ENCODE measurements around the gene HDHD5. TPM values are rescaled to one million over a fixed set of nuclear protein-coding genes. Genes with fewer than 3 reads are reported as not detected.

The HDHD5 gene
- total RNA-seq, 1 donor from 2014 or later, result 28.4 TPM

Other genes with a start within 250 kb of the HDHD5 start
- gene GAB4, start 151.1 kb downstream of the HDHD5 start, total RNA-seq, result not detected
- gene IL17RA, start 74.3 kb downstream of the HDHD5 start, total RNA-seq, result 38.2 TPM
- 1.0 TPM for gene TMEM121B, start 37.9 kb downstream of the HDHD5 start, total RNA-seq
- 12.4 TPM for gene ADA2, start 60.2 kb upstream of the HDHD5 start, total RNA-seq
- 1.1 TPM for gene CECR2, start 210.2 kb upstream of the HDHD5 start, total RNA-seq

Data from mesenteric fat pad (tissue), 1 donor.